ENCODE data around the gene ISM2.

DNA sequence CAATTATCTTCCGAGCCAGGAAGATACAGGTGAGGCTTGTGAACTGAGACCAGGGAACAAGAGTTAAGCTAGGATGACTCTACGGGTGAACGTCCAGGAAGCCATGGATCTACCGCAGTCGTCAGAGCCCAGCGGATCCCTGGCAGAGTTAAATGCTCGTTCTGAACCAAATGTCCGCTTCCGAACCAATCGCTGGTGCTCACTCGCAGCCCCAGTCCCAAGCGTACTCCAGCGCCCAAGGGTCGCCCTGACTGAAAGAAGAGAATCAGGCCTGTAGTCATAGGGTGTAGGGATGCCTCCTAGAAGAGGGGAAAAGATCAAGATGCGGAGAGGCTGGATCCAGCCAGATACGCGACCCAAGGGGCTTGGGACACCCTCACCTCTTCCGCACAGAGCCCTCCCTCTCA lies 41.5 kb downstream of the ISM2 start:
- TF ChIP-seq POLR2AphosphoS5 (IDR thresholded peaks at IDR 0.05), result no peak
- TF ChIP-seq, protein P1, sequence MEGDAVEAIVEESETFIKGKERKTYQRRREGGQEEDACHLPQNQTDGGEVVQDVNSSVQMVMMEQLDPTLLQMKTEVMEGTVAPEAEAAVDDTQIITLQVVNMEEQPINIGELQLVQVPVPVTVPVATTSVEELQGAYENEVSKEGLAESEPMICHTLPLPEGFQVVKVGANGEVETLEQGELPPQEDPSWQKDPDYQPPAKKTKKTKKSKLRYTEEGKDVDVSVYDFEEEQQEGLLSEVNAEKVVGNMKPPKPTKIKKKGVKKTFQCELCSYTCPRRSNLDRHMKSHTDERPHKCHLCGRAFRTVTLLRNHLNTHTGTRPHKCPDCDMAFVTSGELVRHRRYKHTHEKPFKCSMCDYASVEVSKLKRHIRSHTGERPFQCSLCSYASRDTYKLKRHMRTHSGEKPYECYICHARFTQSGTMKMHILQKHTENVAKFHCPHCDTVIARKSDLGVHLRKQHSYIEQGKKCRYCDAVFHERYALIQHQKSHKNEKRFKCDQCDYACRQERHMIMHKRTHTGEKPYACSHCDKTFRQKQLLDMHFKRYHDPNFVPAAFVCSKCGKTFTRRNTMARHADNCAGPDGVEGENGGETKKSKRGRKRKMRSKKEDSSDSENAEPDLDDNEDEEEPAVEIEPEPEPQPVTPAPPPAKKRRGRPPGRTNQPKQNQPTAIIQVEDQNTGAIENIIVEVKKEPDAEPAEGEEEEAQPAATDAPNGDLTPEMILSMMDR (IDR thresholded peaks at IDR 0.05), result no peak

Data from prostate gland (tissue), 2 donors.